Measurements from ENCODE around the gene EFNA1.
A peak's percentile ranks its signal among the peaks of the same experiment; 100 is the strongest.

EFNA1 gene

DNA sequence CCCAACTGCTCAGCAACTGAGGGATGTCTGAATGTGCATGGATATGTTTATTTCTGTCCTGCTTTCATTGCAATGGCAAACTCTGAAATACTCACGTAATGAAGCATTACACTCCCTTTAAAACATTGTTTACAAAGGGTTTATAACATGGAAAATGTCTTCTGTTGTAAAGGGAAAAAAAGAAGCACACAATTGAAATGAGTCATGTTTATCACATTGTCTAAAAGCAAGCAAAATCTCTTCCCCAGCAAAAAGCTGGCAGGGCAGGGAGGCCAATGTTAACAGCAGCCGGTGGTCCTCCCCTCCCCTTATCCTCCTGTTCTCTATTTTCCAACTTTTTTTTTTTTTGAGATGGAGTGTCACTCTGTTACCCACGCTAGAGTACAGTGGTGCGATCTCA lies 3.9 kb upstream of the EFNA1 start:
- Histone ChIP-seq H3K27ac (ENCODE audit: extremely low read depth, low read depth, low read length) (no peak overlapping the region), H3K9me3 (ENCODE audit: control insufficient read depth, insufficient read depth, low read depth, low read length) (no peaks in the 10 kb centered on the region), H3K36me3 (ENCODE audit: control insufficient read depth in 2 of 2, insufficient read depth in 1 of 2, low read length in 2 of 2) (no peaks in the 10 kb centered on the region), H3K4me1 (ENCODE audit: control insufficient read depth, insufficient read depth, low read length) (peaks cover 10% of the 10 kb centered on the region; the same call in 1 of the 2 replicates), H3K4me3 (ENCODE audit: low read depth, low read length) (no peak overlapping the region)
- TF ChIP-seq ZNF48 (tag by site-specific recombination; IDR thresholded peaks at IDR 0.05), result no peak
- TF ChIP-seq ZNF292 (tag by site-specific recombination; IDR thresholded peaks at IDR 0.05; ENCODE audit: borderline replicate concordance, low read depth), result no peak
- TF ChIP-seq, protein P1, sequence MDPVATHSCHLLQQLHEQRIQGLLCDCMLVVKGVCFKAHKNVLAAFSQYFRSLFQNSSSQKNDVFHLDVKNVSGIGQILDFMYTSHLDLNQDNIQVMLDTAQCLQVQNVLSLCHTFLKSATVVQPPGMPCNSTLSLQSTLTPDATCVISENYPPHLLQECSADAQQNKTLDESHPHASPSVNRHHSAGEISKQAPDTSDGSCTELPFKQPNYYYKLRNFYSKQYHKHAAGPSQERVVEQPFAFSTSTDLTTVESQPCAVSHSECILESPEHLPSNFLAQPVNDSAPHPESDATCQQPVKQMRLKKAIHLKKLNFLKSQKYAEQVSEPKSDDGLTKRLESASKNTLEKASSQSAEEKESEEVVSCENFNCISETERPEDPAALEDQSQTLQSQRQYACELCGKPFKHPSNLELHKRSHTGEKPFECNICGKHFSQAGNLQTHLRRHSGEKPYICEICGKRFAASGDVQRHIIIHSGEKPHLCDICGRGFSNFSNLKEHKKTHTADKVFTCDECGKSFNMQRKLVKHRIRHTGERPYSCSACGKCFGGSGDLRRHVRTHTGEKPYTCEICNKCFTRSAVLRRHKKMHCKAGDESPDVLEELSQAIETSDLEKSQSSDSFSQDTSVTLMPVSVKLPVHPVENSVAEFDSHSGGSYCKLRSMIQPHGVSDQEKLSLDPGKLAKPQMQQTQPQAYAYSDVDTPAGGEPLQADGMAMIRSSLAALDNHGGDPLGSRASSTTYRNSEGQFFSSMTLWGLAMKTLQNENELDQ (tag by site-specific recombination; IDR thresholded peaks at IDR 0.05; ENCODE audit: low read depth), result no peak
- no peak for TF ChIP-seq ZNF585B (tag by site-specific recombination; IDR thresholded peaks at IDR 0.05)
- no peak for TF ChIP-seq ZNF558 (tag by site-specific recombination; IDR thresholded peaks at IDR 0.05)
- no peak for TF ChIP-seq SCRT2 (tag by site-specific recombination; IDR thresholded peaks at IDR 0.05)
- no peak for TF ChIP-seq SALL2 (tag by site-specific recombination; IDR thresholded peaks at IDR 0.05; ENCODE audit: borderline replicate concordance)
- TF ChIP-seq FEZF1 (tag by site-specific recombination; IDR thresholded peaks at IDR 0.05), result no peak
- TF ChIP-seq ZNF529 (tag by site-specific recombination; IDR thresholded peaks at IDR 0.05; ENCODE audit: insufficient replicate concordance), result no peak
- TF ChIP-seq WT1 (tag by site-specific recombination; IDR thresholded peaks at IDR 0.05), result peak; percentile 80
- TF ChIP-seq, protein P2, sequence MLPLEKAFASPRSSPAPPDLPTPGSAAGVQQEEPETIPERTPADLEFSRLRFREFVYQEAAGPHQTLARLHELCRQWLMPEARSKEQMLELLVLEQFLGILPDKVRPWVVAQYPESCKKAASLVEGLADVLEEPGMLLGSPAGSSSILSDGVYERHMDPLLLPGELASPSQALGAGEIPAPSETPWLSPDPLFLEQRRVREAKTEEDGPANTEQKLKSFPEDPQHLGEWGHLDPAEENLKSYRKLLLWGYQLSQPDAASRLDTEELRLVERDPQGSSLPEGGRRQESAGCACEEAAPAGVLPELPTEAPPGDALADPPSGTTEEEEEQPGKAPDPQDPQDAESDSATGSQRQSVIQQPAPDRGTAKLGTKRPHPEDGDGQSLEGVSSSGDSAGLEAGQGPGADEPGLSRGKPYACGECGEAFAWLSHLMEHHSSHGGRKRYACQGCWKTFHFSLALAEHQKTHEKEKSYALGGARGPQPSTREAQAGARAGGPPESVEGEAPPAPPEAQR (tag by site-specific recombination; IDR thresholded peaks at IDR 0.05), result no peak
- TF ChIP-seq ZEB2 (tag by site-specific recombination; IDR thresholded peaks at IDR 0.05), result 0 out of 2 replicates have a peak, but pooled peaks have one; percentile 12
- TF ChIP-seq, protein P3, sequence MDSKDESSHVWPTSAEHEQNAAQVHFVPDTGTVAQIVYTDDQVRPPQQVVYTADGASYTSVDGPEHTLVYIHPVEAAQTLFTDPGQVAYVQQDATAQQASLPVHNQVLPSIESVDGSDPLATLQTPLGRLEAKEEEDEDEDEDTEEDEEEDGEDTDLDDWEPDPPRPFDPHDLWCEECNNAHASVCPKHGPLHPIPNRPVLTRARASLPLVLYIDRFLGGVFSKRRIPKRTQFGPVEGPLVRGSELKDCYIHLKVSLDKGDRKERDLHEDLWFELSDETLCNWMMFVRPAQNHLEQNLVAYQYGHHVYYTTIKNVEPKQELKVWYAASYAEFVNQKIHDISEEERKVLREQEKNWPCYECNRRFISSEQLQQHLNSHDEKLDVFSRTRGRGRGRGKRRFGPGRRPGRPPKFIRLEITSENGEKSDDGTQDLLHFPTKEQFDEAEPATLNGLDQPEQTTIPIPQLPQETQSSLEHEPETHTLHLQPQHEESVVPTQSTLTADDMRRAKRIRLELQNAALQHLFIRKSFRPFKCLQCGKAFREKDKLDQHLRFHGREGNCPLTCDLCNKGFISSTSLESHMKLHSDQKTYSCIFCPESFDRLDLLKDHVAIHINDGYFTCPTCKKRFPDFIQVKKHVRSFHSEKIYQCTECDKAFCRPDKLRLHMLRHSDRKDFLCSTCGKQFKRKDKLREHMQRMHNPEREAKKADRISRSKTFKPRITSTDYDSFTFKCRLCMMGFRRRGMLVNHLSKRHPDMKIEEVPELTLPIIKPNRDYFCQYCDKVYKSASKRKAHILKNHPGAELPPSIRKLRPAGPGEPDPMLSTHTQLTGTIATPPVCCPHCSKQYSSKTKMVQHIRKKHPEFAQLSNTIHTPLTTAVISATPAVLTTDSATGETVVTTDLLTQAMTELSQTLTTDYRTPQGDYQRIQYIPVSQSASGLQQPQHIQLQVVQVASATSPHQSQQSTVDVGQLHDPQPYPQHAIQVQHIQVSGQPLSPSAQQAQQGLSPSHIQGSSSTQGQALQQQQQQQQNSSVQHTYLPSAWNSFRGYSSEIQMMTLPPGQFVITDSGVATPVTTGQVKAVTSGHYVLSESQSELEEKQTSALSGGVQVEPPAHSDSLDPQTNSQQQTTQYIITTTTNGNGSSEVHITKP (tag by site-specific recombination; IDR thresholded peaks at IDR 0.05), result 0 out of 2 replicates have a peak, but pooled peaks have one; percentile 35
- ChIA-PET CTCF (interaction anchor here (0.6 to 1.0 kb wide), 5 partner anchors 9 to 84 kb away, joined by 3 to 6 read pairs (median 4); no protein-coding TSS in a partner anchor), POLR2A (interaction anchor here (1.5 kb wide), 1 partner anchor 11 kb away, joined by 4 read pairs; no protein-coding TSS in a partner anchor)

DNA sequence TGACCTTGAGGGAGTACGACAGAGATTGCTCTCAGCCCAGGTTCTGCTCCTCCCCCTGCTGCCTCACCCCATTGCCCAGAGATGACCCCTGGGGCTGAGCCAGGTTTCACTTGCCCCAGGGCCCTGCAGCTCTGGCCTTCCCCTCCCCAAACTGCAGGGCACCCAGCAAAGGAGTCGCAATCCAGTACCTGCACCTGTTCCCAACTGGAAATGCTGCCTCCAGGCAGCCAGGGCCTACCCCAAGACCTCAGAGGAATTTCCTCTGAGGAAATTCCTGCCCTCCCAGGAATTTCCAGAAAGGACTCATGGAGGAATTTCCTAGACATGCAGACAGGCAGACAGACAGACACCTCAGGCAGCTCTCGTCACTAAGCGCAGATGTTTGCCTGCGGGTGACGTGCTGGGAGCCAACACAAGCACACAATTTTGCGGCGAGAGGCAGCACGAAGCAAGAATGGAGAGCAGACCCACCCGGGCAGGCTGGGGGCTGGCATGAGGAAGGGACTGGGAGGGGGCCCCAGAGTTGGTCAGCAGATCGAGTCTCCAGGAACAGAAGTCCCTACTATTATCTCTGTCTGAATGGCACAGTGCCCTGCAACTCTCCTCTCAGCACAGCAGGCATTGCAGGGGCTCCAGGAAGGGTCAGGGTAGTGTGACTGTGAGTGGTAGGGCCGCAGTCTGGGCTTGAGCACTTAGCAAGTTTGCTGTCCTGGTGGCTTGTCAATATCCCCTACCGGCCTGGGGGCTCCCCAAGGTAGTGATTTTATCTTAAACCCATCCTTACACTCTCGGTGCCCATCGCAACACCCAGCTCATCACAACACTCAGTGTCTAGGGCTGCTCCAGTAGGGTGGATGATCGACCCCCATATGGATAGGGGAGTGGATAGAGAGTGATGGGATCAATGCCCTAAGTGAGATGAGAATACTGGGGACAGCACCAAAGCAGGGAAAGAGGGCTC lies 2.9 kb upstream of the EFNA1 start:
- Histone ChIP-seq H3K9me3 (ENCODE audit: control insufficient read depth, insufficient read depth, low read depth, low read length) (no peaks in the 10 kb centered on the region), H3K27ac (ENCODE audit: extremely low read depth, low read depth, low read length) (no peak overlapping the region), H3K4me1 (ENCODE audit: control insufficient read depth, insufficient read depth, low read length) (peaks cover 17% of the 10 kb centered on the region), H3K36me3 (ENCODE audit: control insufficient read depth in 2 of 2, insufficient read depth in 1 of 2, low read length in 2 of 2) (no peaks in the 10 kb centered on the region), H3K4me3 (ENCODE audit: low read depth, low read length) (no peak overlapping the region)
- ChIA-PET POLR2A (interaction anchor here (1.5 to 2.9 kb wide), 3 partner anchors 10 to 48 kb away, joined by 4 to 9 read pairs (median 7); partner anchors contain the start of gene KRTCAP2), CTCF (interaction anchor here (0.6 to 2.4 kb wide), 13 partner anchors 10 to 240 kb away, joined by 3 to 8 read pairs (median 4); no protein-coding TSS in a partner anchor)
- TF ChIP-seq, protein P4, sequence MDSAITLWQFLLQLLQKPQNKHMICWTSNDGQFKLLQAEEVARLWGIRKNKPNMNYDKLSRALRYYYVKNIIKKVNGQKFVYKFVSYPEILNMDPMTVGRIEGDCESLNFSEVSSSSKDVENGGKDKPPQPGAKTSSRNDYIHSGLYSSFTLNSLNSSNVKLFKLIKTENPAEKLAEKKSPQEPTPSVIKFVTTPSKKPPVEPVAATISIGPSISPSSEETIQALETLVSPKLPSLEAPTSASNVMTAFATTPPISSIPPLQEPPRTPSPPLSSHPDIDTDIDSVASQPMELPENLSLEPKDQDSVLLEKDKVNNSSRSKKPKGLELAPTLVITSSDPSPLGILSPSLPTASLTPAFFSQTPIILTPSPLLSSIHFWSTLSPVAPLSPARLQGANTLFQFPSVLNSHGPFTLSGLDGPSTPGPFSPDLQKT (IDR thresholded peaks at IDR 0.05; ENCODE audit: borderline replicate concordance, low read depth, low read length), result no peak
- TF ChIP-seq ZEB2 (tag by site-specific recombination; IDR thresholded peaks at IDR 0.05) (no peak), ZIC2 (tag by site-specific recombination; IDR thresholded peaks at IDR 0.05) (peak; percentile 5; the same call in 1 of the 2 replicates), SP7 (tag by site-specific recombination; IDR thresholded peaks at IDR 0.05) (no peak), MZF1 (tag by site-specific recombination; IDR thresholded peaks at IDR 0.05; ENCODE audit: borderline replicate concordance) (no peak), ZNF571 (tag by site-specific recombination; IDR thresholded peaks at IDR 0.05) (no peak), PRDM1 (tag by site-specific recombination; IDR thresholded peaks at IDR 0.05) (no peak), GLIS2 (tag by site-specific recombination; IDR thresholded peaks at IDR 0.05) (no peak), RBAK (tag by site-specific recombination; IDR thresholded peaks at IDR 0.05) (no peak), ZNF335 (tag by site-specific recombination; conservative IDR thresholded peaks at IDR 0.05) (peak; percentile 77)
- TF ChIP-seq, protein P5, sequence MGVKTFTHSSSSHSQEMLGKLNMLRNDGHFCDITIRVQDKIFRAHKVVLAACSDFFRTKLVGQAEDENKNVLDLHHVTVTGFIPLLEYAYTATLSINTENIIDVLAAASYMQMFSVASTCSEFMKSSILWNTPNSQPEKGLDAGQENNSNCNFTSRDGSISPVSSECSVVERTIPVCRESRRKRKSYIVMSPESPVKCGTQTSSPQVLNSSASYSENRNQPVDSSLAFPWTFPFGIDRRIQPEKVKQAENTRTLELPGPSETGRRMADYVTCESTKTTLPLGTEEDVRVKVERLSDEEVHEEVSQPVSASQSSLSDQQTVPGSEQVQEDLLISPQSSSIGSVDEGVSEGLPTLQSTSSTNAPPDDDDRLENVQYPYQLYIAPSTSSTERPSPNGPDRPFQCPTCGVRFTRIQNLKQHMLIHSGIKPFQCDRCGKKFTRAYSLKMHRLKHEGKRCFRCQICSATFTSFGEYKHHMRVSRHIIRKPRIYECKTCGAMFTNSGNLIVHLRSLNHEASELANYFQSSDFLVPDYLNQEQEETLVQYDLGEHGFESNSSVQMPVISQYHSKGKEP (tag by site-specific recombination; IDR thresholded peaks at IDR 0.05), result peak; percentile 35; the same call in 1 of the 2 replicates

Measured in HEK293 (cell line).